RWPE1 (cell line): Measurements from ENCODE around the gene CAMK2B.

Experiments used
- CTCF ChIA-PET: fragments of 350-600 bp; sonication (Branson Sonifier 250); formaldehyde crosslinking; extraction: SDS; loops from one replicate; lab custom pipeline; 2021; lab: Yijun Ruan, JAX
- POLR2A ChIA-PET: fragments of 400-600 bp; formaldehyde crosslinking; extraction: SDS; loops from one replicate; lab custom pipeline; 2020; ENCODE audit warnings: antibody characterized with exemption; ENCODE audit not compliant: low non-redundant PET; lab: Yijun Ruan, JAX
- DNase-seq: peaks from one replicate; pipeline ENCODE4 v3.0.0; 2012; ENCODE audit warnings: low spot score
- H3K27ac ChIP-seq: fragments of 450-650 bp; 2 replicates; pipeline ENCODE4 v1.5.1; 2017
- TF ChIP-seq, protein P1 (sequence below): fragments of 450-650 bp; conservative IDR thresholded peaks from 2 replicates; pipeline ENCODE4 v1.5.1; 2017; ENCODE audit warnings: low read depth, mild to moderate bottlenecking

Gene CAMK2B

DNA sequence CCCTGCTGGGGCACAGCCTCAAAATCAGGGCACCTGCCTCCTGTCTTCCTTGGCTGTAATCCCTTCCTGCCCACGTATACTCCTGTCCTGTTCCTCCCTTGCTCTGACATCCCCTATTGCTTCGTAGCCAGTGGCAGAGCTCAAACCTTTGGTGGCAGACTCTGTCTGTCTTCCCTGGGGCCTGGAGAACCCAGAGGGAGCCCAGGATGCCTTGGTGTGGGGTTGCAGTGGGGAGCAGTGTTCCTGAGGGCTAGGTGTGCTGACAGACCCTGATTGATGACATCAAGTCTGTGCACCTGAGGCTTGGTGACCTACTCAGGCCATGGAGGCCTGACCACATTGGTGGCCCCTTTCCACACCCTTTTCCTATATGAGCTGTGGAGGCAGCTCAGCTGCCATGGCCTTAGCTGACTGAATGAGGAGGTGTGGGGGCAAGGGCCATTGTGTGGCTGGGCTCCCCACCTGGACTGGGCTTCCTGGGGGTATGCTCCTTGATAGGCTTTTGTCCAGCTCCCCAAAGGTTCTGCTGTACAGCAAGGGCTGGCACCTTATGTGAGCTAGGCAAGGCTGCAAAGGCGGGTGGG, 130.7 kb downstream of the CAMK2B start:
- CTCF ChIA-PET: no interaction called here
- H3K27ac ChIP-seq: no peak overlapping the region
- TF ChIP-seq, protein P1, sequence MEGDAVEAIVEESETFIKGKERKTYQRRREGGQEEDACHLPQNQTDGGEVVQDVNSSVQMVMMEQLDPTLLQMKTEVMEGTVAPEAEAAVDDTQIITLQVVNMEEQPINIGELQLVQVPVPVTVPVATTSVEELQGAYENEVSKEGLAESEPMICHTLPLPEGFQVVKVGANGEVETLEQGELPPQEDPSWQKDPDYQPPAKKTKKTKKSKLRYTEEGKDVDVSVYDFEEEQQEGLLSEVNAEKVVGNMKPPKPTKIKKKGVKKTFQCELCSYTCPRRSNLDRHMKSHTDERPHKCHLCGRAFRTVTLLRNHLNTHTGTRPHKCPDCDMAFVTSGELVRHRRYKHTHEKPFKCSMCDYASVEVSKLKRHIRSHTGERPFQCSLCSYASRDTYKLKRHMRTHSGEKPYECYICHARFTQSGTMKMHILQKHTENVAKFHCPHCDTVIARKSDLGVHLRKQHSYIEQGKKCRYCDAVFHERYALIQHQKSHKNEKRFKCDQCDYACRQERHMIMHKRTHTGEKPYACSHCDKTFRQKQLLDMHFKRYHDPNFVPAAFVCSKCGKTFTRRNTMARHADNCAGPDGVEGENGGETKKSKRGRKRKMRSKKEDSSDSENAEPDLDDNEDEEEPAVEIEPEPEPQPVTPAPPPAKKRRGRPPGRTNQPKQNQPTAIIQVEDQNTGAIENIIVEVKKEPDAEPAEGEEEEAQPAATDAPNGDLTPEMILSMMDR: no peak
- DNase-seq: no peak
- POLR2A ChIA-PET: interaction anchor here (0.6 kb wide), 1 partner anchor 24 kb away, joined by 4 read pairs; no protein-coding TSS in a partner anchor

DNA sequence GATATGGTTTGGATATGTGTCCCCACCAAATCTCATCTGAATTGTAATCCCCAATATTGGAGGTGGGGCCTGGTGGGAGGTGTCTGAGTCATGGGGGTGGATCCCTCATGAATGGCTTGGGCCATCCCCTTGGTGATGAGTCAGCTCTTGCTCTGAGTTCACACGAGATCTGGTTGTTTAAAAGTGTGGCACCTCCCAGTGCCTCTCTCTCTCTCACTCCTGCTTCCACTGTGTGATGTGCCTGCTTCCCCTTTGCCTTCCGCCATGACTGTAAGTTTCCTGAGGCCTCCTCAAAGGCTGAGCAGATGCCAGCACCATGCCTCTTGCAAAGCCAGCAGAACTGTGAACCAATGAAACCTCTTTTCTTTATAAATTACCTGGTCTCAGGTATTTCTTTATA, 131.3 kb downstream of the CAMK2B start:
- DNase-seq: no peak
- CTCF ChIA-PET: no interaction called here
- POLR2A ChIA-PET: no interaction called here
- H3K27ac ChIP-seq: no peak overlapping the region
- TF ChIP-seq, protein P1: no peak

DNA sequence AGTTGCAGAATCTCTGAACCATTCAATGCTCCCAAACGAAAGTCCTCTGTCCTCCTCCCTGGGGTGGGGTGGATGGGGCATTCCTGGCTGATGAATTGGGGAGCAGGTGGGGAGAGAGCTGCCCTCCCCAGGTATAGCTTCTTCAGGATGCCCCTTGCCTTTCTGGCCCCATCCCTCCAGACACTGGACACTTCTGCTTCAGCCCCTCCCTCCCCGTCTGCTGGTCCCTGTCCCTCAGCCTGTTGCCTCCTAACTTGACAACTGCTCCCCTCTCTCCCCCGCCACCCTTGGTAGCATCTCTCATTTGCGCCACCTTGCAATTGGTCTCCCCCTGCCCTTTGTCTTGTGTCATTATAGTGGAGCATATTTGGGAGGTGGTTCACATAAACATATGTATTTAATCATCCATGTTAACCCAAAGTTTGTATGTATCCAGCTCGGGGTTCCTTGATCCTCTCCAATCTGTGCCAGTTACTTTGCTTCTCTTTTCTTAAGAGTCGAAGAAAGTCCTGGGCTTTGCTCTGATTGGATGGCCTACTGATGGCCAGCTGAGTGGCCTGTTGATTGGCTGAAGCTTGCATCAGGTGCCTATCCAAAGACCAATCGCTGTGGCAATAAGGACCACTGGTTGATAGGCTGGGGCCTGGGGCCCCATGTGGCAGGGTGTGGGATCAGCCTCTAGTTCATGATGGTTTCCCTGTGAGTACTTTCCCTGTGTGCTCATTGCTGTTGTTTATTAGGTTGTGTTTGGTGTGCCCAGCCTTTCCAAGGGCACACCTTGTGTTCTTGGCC, 132.2 kb downstream of the CAMK2B start:
- ChIA-PET CTCF (no interaction called here), POLR2A (no interaction called here)
- DNase-seq: no peak
- TF ChIP-seq, protein P1: no peak
- no peak overlapping the region for H3K27ac ChIP-seq

DNA sequence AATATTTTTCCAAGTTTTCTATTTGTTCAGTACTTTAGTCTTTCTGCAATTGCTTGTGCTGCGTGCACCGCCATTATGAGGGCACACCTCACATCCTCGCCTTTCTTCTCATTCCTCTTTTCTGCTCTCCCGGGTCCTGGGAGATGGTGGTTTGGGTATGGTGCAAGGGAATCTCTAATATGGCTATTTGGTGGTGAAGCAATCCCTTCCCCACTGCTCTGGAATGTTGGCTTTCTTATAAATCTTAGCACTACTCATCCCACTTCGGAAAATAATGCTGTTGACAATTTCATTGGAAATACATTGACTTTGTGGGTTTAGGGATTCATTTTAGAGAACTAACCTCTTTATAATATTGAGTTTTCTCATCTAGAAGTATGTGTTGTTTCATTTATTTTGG, 134.2 kb downstream of the CAMK2B start:
- POLR2A ChIA-PET: no interaction called here
- H3K27ac ChIP-seq: no peak overlapping the region
- TF ChIP-seq, protein P1: no peak
- CTCF ChIA-PET: no interaction called here
- no peak for DNase-seq

DNA sequence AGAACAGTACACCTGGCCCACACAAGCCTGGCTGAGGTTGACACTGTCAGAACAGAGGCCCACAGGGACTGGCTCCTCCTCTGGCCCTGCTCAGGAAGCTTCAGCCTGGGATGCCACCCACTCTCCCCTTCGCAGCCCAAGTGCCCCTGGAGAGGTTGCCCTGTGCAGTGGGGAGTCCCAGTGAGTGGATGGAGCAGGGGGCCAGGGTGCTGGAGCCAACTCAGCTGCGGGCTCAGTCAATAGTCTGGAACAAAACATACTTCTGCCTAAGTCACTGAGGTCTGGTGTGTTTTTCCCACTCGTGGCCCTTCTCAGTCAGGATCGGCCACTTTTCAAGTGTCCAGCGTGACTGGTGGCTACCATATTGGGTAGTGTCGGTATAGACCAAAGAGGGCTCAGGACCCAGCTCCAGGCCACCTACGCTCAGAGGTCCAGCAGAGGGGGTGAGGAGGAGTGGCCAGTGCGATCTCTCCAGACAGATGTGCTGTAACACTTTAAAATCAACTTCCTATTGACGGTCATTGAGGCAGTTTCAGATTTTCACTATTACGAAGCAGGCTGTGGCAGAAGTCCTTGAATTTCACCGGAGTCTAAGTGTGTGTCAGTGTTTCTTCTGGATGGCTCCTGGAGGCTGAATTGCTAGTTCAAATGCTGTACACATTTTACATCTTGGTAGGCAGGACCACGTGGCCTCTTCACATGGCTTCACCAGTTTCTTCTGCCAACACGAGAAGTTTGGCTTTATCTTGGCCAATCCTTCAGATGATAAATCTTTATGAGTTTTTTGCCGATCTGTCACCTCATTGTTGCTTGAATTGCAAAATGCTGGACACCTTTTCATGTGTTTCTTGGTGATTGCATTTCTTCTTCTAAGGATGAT, 135.2 kb downstream of the CAMK2B start:
- no peak overlapping the region for H3K27ac ChIP-seq
- no peak for DNase-seq
- TF ChIP-seq, protein P1: no peak
- ChIA-PET CTCF (no interaction called here), POLR2A (no interaction called here)

DNA sequence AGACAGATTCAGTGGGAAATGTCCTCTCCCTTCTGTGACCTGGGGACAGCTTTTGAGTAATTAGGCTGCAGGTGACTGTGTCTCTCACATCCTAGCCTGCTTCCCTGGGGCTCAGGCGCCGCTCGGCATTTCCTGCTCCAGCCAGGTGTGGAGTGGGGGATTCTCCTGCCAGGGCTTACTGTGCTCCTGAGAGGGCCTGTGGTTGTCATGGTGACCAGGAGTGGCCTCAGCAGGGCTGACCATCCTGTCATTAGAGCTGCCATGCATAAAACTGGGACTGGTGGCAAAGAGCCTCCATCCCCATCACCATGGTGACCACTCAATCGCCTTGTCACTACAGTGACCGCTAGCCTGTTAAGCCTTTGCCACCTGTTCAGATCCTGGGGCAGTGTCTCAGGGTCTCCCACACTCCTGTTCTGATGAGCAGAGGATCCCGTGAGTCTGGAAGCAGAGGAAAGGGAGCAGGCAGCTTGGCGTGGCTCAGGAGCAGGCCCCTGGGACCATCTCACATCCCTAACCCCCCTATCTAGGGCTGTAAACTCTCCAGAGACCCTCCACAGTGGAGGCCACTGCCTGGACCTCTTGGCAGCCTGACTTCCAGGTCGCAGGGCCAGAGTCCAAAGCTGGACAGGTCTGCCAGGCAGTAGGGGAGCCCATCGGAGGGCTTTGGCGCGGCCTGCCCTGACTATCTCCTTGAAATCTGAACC, 136.0 kb downstream of the CAMK2B start, which contains the start of gene GCK:
GCK (minus strand) TSS at position 154 of the 707 bp plus-strand sequence. CDS start 486 bp downstream, outside the sequence.
- DNase-seq: no peak
- no peak within 1 kb of the TSS for H3K27ac ChIP-seq
- TF ChIP-seq, protein P1: no peak
- CTCF ChIA-PET: no interaction called here
- POLR2A ChIA-PET: no interaction called here
